ENCODE measurements around the gene ICAM1.

GRCh38 chr19:10224337-10224736, 46.6 kb upstream of the ICAM1 start:
- TF ChIP-seq CTCF (IDR thresholded peaks at IDR 0.05) (no peak), EP300 (IDR thresholded peaks at IDR 0.05) (no peak), POLR2A (IDR thresholded peaks at IDR 0.05) (no peak)
